IMR-90 (cell line): Measurements from ENCODE around the gene MFSD2A. TPM values are rescaled to one million over a fixed set of nuclear protein-coding genes. Genes with fewer than 3 reads are reported as not detected.

Experiments used
- ATAC-seq: fragments of 200-7000 bp; cut with Tn5 transposase; 2 replicates; pipeline ENCODE4 v1.9.1; 2020; ENCODE audit warnings: low read depth, mild to moderate bottlenecking, moderate library complexity
- BruUV-seq: library from RNA; stranded (reverse); fragments of 400-500 nt; replicated peaks from 2 replicates; lab custom pipeline; 2021; lab: Mats Ljungman, UMichigan
- CTCF ChIA-PET: fragments of 300-600 bp; formaldehyde crosslinking; extraction: SDS; loops from one replicate; lab custom pipeline; 2021; ENCODE audit warnings: antibody characterized with exemption; lab: Yijun Ruan, JAX
- POLR2A ChIA-PET: fragments of 300-600 bp; sonication (Branson Sonifier 250); formaldehyde crosslinking; loops from one replicate; lab custom pipeline; 2022; ENCODE audit warnings: antibody characterized with exemption; ENCODE audit not compliant: unreplicated experiment; lab: Charles Lee
- DNase-seq: peaks from one replicate; pipeline ENCODE4 v3.0.0; 2013
- H2AFZ ChIP-seq: replicated peaks from 2 replicates; pipeline ENCODE3; 2013; ENCODE audit warnings: low read length, mild to moderate bottlenecking; ENCODE audit not compliant: poor library complexity
- H2AK5ac ChIP-seq: 2 replicates; pipeline ENCODE4 v1.6.1; 2013; ENCODE audit warnings: low read depth, low read length, inconsistent platforms
- H2AK9ac ChIP-seq: replicated peaks from 2 replicates; pipeline ENCODE3; 2013; ENCODE audit warnings: mild to moderate bottlenecking, low read depth, low read length, moderate library complexity; ENCODE audit not compliant: poor library complexity
- H2BK120ac ChIP-seq: 2 replicates; pipeline ENCODE4 v1.6.1; 2013; ENCODE audit warnings: low read depth, low read length, inconsistent platforms
- H2BK15ac ChIP-seq: 3 replicates; pipeline ENCODE4 v1.6.1; 2013; ENCODE audit warnings: low read depth, low read length, inconsistent platforms
- H2BK20ac ChIP-seq: 2 replicates; pipeline ENCODE4 v1.6.1; 2013; ENCODE audit warnings: low read depth, mild to moderate bottlenecking, inconsistent platforms, low read length, moderate library complexity
- H2BK5ac ChIP-seq: 2 replicates; pipeline ENCODE4 v1.6.1; 2013; ENCODE audit warnings: mild to moderate bottlenecking, low read depth, low read length, inconsistent platforms; ENCODE audit not compliant: poor library complexity, severe bottlenecking
- H3K14ac ChIP-seq: replicated peaks from 2 replicates; pipeline ENCODE4 v1.6.1; 2013; ENCODE audit warnings: low read depth, low read length, inconsistent platforms
- H3K18ac ChIP-seq: 2 replicates; pipeline ENCODE4 v1.6.1; 2013; ENCODE audit warnings: low read depth, low read length, control low read depth
- H3K23ac ChIP-seq: 2 replicates; pipeline ENCODE4 v1.6.1; 2013; ENCODE audit warnings: low read depth, low read length, inconsistent platforms
- H3K27ac ChIP-seq: 2 replicates; pipeline ENCODE4 v1.5.1; 2013; ENCODE audit warnings: mild to moderate bottlenecking, control low read depth, low read length; ENCODE audit not compliant: insufficient read depth
- H3K27me3 ChIP-seq: 2 replicates; pipeline ENCODE4 v1.6.1; 2013; ENCODE audit warnings: low read length; ENCODE audit not compliant: control insufficient read depth, insufficient read depth
- H3K36me3 ChIP-seq: 2 replicates; pipeline ENCODE4 v1.6.1; 2013; ENCODE audit warnings: low read length, mixed read lengths; ENCODE audit not compliant: control insufficient read depth, insufficient read depth
- H3K4ac ChIP-seq: 2 replicates; pipeline ENCODE4 v1.6.1; 2013; ENCODE audit warnings: low read depth, low read length, inconsistent platforms
- H3K4me1 ChIP-seq: 2 replicates; pipeline ENCODE4 v1.6.1; 2013; ENCODE audit warnings: low read length, mixed read lengths; ENCODE audit not compliant: control insufficient read depth, insufficient read depth
- H3K4me2 ChIP-seq: 2 replicates; pipeline ENCODE4 v1.6.1; 2013; ENCODE audit warnings: low read depth, mild to moderate bottlenecking, control low read depth, low read length, moderate library complexity
- H3K4me3 ChIP-seq: 2 replicates; pipeline ENCODE4 v1.5.1; 2013; ENCODE audit warnings: low read depth, mild to moderate bottlenecking, control low read depth, low read length, moderate library complexity; ENCODE audit not compliant: insufficient read depth
- H3K56ac ChIP-seq: 2 replicates; pipeline ENCODE4 v1.6.1; 2013; ENCODE audit warnings: low read length, inconsistent platforms; ENCODE audit not compliant: insufficient read depth; ENCODE audit errors: extremely low read depth
- H3K79me1 ChIP-seq, 2 experiments: 2 replicates each; pipeline ENCODE4 v1.6.1; 2013; ENCODE audit warnings: low read length in 2 of 2, inconsistent platforms in 1 of 2, low read depth in 1 of 2
- H3K9ac ChIP-seq: 2 replicates; pipeline ENCODE4 v1.6.1; 2013; ENCODE audit warnings: low read depth, low read length, control low read depth
- H3K9me1 ChIP-seq: 2 replicates; pipeline ENCODE4 v1.6.1; 2013; ENCODE audit warnings: low read length, inconsistent platforms; ENCODE audit not compliant: insufficient read depth
- H3K9me3 ChIP-seq: 2 replicates; pipeline ENCODE4 v1.6.1; 2013; ENCODE audit warnings: low read length; ENCODE audit not compliant: control insufficient read depth, insufficient read depth
- H4K20me1 ChIP-seq: 2 replicates; pipeline ENCODE4 v1.6.1; 2013; ENCODE audit warnings: low read length, inconsistent platforms; ENCODE audit not compliant: insufficient read depth
- H4K5ac ChIP-seq: 2 replicates; pipeline ENCODE4 v1.6.1; 2013; ENCODE audit warnings: mild to moderate bottlenecking, low read depth, low read length, control low read depth
- H4K8ac ChIP-seq, 2 experiments: 2 replicates each; pipeline ENCODE4 v1.6.1; 2013; ENCODE audit warnings: low read depth in 2 of 2, low read length in 2 of 2, control low read depth in 1 of 2, inconsistent platforms in 1 of 2
- H4K91ac ChIP-seq: 2 replicates; pipeline ENCODE4 v1.6.1; 2013; ENCODE audit warnings: low read depth, low read length, inconsistent platforms; ENCODE audit not compliant: insufficient read depth
- BHLHE40 ChIP-seq: fragments of 150-350 bp; IDR thresholded peaks from 2 replicates; pipeline ENCODE4 v1.6.1; 2016; ENCODE audit warnings: mild to moderate bottlenecking, low read depth, low read length
- CEBPB ChIP-seq: IDR thresholded peaks from 2 replicates; pipeline ENCODE4 v1.6.1; 2012; ENCODE audit warnings: low read depth, low read length, improper control_type of control experiment
- CHD1 ChIP-seq: IDR thresholded peaks from 2 replicates; pipeline ENCODE4 v1.6.1; 2012; ENCODE audit warnings: low read depth, low read length, improper control_type of control experiment
- FOS ChIP-seq: fragments of 150-350 bp; IDR thresholded peaks from 2 replicates; pipeline ENCODE4 v1.6.1; 2016; ENCODE audit warnings: low read depth, low read length
- MAFK ChIP-seq: IDR thresholded peaks from 2 replicates; pipeline ENCODE4 v1.6.1; 2012; ENCODE audit warnings: low read depth, low read length, improper control_type of control experiment
- MAZ ChIP-seq: IDR thresholded peaks from 2 replicates; pipeline ENCODE4 v1.6.1; 2012; ENCODE audit warnings: low read depth, mild to moderate bottlenecking, low read length, improper control_type of control experiment, moderate library complexity, borderline replicate concordance
- MXI1 ChIP-seq: IDR thresholded peaks from 2 replicates; pipeline ENCODE4 v1.6.1; 2012; ENCODE audit warnings: low read depth, mild to moderate bottlenecking, low read length, moderate library complexity, borderline replicate concordance
- NFE2L2 ChIP-seq: fragments of 150-350 bp; IDR thresholded peaks from 2 replicates; pipeline ENCODE4 v1.6.1; 2016; ENCODE audit warnings: low read depth, mild to moderate bottlenecking, low read length
- POLR2A ChIP-seq: IDR thresholded peaks from 2 replicates; pipeline ENCODE4 v1.6.1; 2012; ENCODE audit warnings: mild to moderate bottlenecking, low read depth, low read length
- RAD21 ChIP-seq: IDR thresholded peaks from 2 replicates; pipeline ENCODE4 v1.6.1; 2012; ENCODE audit warnings: low read length, improper control_type of control experiment
- RCOR1 ChIP-seq: IDR thresholded peaks from 2 replicates; pipeline ENCODE4 v1.6.1; 2012; ENCODE audit warnings: mild to moderate bottlenecking, low read length, improper control_type of control experiment; ENCODE audit not compliant: insufficient replicate concordance
- RFX5 ChIP-seq: IDR thresholded peaks from 2 replicates; pipeline ENCODE4 v1.8.0; 2012; ENCODE audit warnings: low read depth, mild to moderate bottlenecking, low read length, moderate library complexity
- SMC3 ChIP-seq: fragments of 150-350 bp; IDR thresholded peaks from 2 replicates; pipeline ENCODE4 v1.6.1; 2016; ENCODE audit warnings: low read depth, mild to moderate bottlenecking, antibody characterized with exemption, low read length, moderate library complexity
- WGBS, 2 experiments: methylation state at CpG; one replicate each; pipeline versions ENCODE4 v1.1.5 to v1.1.7; 2013; ENCODE audit warnings: missing lambda C conversion rate in 2 of 2; ENCODE audit not compliant: insufficient read length in 1 of 2; ENCODE audit errors: extremely low coverage in 2 of 2; 5-methylcytosine and 5-hydroxymethylcytosine counted together
- dilution Hi-C: fragments of 300-500 bp; cut with HindIII; formaldehyde crosslinking; loops from one replicate; pipeline ENCODE4 v1.14.3; 2018; ENCODE audit warnings: low sequenced_read_pairs; ENCODE audit not compliant: unreplicated experiment
- in situ Hi-C: fragments of 300-500 bp; cut with MboI; formaldehyde crosslinking; loops from 3 replicates; pipeline ENCODE4 v1.14.3; 2019; ENCODE audit warnings: low sequenced_read_pairs, inconsistent platforms, mixed read lengths
- intact Hi-C: fragments of 100-400 bp; cut with micrococcal nuclease; formaldehyde crosslinking; loops from 2 replicates; pipeline ENCODE4 v1.10.0; 2022
- polyA plus RNA-seq, 3 experiments: library from polyadenylated mRNA; depleted of rRNA; stranded (reverse); fragments of >200 nt; gene quantifications; 2 replicates each; pipeline ENCODE4 v1.2.3, GENCODE V29; 2012; ENCODE audit warnings: low replicate concordance in 1 of 3
- total RNA-seq: library from RNA; depleted of rRNA; stranded (reverse); fragments of >200 nt; gene quantifications from 2 replicates; pipeline ENCODE4 v1.2.3, GENCODE V29; 2012
- TF ChIP-seq, protein P1 (sequence below): conservative IDR thresholded peaks from 2 replicates; pipeline ENCODE4 v1.5.1; 2012; ENCODE audit warnings: mild to moderate bottlenecking, low read depth, low read length, improper control_type of control experiment
- TF ChIP-seq, protein P2 (sequence below): fragments of 150-350 bp; IDR thresholded peaks from 2 replicates; pipeline ENCODE4 v1.6.1; 2017; ENCODE audit warnings: mild to moderate bottlenecking, antibody characterized with exemption, low read length, low read depth
- TF ChIP-seq, protein P3 (sequence below): fragments of 150-350 bp; IDR thresholded peaks from 2 replicates; pipeline ENCODE4 v1.6.1; 2016; ENCODE audit warnings: low read depth, mild to moderate bottlenecking, low read length, moderate library complexity, borderline replicate concordance

Gene MFSD2A
- total and polyA plus RNA-seq, 2 of the 4 experiments (the other 2 are of a cell fraction): 5.7 to 7.3 TPM

DNA sequence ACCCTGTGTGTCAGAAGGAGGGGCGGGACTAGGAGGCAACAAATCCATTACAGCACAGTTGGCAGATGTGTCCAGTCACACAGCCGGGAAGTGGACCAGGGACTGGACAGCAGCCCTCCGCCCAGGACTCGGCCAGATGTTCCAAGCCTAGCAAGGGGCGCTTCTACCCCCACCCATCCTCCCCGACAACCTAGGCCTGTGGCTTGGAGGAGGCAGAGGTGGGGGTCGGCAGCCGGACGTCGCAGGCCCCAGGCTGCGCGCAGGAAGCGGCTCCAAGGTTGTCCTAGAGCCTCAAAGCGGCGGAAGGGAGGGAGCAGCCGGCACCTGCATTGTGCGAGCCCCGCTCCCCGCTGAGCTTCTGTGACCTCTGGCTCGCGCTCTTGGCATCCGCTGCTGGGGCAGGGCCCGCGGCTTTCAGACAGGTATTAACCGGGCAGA lies 32.7 kb upstream of the MFSD2A start:
- DNase-seq (no peak), ATAC-seq (no peak)
- TF ChIP-seq FOS (no peak), RCOR1 (no peak), MAFK (no peak), RAD21 (no peak), CEBPB (no peak), MXI1 (no peak), SMC3 (no peak), BHLHE40 (no peak), POLR2A (no peak), MAZ (no peak), CHD1 (no peak), NFE2L2 (no peak), RFX5 (no peak)
- TF ChIP-seq, protein P1, sequence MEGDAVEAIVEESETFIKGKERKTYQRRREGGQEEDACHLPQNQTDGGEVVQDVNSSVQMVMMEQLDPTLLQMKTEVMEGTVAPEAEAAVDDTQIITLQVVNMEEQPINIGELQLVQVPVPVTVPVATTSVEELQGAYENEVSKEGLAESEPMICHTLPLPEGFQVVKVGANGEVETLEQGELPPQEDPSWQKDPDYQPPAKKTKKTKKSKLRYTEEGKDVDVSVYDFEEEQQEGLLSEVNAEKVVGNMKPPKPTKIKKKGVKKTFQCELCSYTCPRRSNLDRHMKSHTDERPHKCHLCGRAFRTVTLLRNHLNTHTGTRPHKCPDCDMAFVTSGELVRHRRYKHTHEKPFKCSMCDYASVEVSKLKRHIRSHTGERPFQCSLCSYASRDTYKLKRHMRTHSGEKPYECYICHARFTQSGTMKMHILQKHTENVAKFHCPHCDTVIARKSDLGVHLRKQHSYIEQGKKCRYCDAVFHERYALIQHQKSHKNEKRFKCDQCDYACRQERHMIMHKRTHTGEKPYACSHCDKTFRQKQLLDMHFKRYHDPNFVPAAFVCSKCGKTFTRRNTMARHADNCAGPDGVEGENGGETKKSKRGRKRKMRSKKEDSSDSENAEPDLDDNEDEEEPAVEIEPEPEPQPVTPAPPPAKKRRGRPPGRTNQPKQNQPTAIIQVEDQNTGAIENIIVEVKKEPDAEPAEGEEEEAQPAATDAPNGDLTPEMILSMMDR: no peak
- TF ChIP-seq, protein P2, sequence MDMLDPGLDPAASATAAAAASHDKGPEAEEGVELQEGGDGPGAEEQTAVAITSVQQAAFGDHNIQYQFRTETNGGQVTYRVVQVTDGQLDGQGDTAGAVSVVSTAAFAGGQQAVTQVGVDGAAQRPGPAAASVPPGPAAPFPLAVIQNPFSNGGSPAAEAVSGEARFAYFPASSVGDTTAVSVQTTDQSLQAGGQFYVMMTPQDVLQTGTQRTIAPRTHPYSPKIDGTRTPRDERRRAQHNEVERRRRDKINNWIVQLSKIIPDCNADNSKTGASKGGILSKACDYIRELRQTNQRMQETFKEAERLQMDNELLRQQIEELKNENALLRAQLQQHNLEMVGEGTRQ: no peak
- TF ChIP-seq, protein P3, sequence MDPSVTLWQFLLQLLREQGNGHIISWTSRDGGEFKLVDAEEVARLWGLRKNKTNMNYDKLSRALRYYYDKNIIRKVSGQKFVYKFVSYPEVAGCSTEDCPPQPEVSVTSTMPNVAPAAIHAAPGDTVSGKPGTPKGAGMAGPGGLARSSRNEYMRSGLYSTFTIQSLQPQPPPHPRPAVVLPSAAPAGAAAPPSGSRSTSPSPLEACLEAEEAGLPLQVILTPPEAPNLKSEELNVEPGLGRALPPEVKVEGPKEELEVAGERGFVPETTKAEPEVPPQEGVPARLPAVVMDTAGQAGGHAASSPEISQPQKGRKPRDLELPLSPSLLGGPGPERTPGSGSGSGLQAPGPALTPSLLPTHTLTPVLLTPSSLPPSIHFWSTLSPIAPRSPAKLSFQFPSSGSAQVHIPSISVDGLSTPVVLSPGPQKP: no peak
- Histone ChIP-seq H3K4me3 (no peak overlapping the region), H2BK20ac (no peak overlapping the region), H4K8ac (no peak overlapping the region), H3K14ac (no peak overlapping the region), H3K4me1 (peaks cover 3% of the 10 kb centered on the region; the same call in 1 of the 2 replicates), H3K79me1 (no peaks in the 10 kb centered on the region), H2AK5ac (no peak overlapping the region), H2AK9ac (peak overlapping the region; percentile 65), H3K4ac (no peak overlapping the region), H3K9ac (no peak overlapping the region), H4K20me1 (no peaks in the 10 kb centered on the region), H2AFZ (peak overlapping the region; percentile 80), H3K27me3 (peaks cover 15% of the 10 kb centered on the region), H3K9me1 (peaks cover 4% of the 10 kb centered on the region; the same call in 1 of the 2 replicates), H2BK120ac (no peak overlapping the region), H3K23ac (no peak overlapping the region), H3K18ac (no peak overlapping the region), H3K36me3 (no peaks in the 10 kb centered on the region), H4K5ac (no peak overlapping the region), H2BK15ac (no peak overlapping the region), H2BK5ac (no peak overlapping the region), H4K91ac (no peak overlapping the region), H3K56ac (no peak overlapping the region), H3K4me2 (no peak overlapping the region), H3K27ac (no peak overlapping the region), H3K9me3 (no peaks in the 10 kb centered on the region)
- CTCF ChIA-PET: no interaction called here
- 10% methylated on average over 10 of the region's 25 CpGs; no CpG with 5 or more reads in 1 of the 2 experiments for WGBS, 2 experiments
- POLR2A ChIA-PET: no interaction called here
- dilution Hi-C loops: no loop called here
- in situ Hi-C loops: loop anchor here (5.0 kb wide), 1 partner anchor 50 kb away; no protein-coding TSS in a partner anchor
- no TSS peak for BruUV-seq
- intact Hi-C loops: no loop called here
